Ectodermal cell (in vitro differentiated cells): ENCODE measurements around the gene INPP5A.
"Not testable (repeated sequence)": the region's sequence is repeated elsewhere in the genome, so short reads cannot be mapped to it uniquely, and the experiment has no call there.

Experiments used
- H3K27ac ChIP-seq: 2 replicates; pipeline ENCODE4 v1.7.0; 2013; ENCODE audit warnings: mild to moderate bottlenecking, low read depth, low read length; ENCODE audit not compliant: insufficient read depth, poor library complexity, severe bottlenecking
- H3K27me3 ChIP-seq: 2 replicates; pipeline ENCODE4 v1.7.0; 2013; ENCODE audit warnings: mild to moderate bottlenecking, low read length; ENCODE audit not compliant: insufficient read depth, control insufficient read depth, poor library complexity, severe bottlenecking
- H3K36me3 ChIP-seq: one replicate; pipeline ENCODE4 v1.7.0; 2013; ENCODE audit warnings: low read length; ENCODE audit not compliant: control insufficient read depth, insufficient read depth
- H3K4me1 ChIP-seq: one replicate; pipeline ENCODE4 v1.7.0; 2013; ENCODE audit warnings: low read length; ENCODE audit not compliant: control insufficient read depth, insufficient read depth
- H3K4me3 ChIP-seq: 2 replicates; pipeline ENCODE4 v1.7.0; 2013; ENCODE audit warnings: low read depth, low read length, control low read depth; ENCODE audit not compliant: insufficient read depth
- H3K9me3 ChIP-seq: 2 replicates; pipeline ENCODE4 v1.7.0; 2013; ENCODE audit warnings: mild to moderate bottlenecking, low read length, moderate library complexity; ENCODE audit not compliant: control insufficient read depth
- WGBS, 2 experiments: methylation state at CpG; one replicate each; pipeline ENCODE4 v1.1.7; 2013; ENCODE audit warnings: missing lambda C conversion rate in 2 of 2; 5-methylcytosine and 5-hydroxymethylcytosine counted together

The INPP5A gene

DNA sequence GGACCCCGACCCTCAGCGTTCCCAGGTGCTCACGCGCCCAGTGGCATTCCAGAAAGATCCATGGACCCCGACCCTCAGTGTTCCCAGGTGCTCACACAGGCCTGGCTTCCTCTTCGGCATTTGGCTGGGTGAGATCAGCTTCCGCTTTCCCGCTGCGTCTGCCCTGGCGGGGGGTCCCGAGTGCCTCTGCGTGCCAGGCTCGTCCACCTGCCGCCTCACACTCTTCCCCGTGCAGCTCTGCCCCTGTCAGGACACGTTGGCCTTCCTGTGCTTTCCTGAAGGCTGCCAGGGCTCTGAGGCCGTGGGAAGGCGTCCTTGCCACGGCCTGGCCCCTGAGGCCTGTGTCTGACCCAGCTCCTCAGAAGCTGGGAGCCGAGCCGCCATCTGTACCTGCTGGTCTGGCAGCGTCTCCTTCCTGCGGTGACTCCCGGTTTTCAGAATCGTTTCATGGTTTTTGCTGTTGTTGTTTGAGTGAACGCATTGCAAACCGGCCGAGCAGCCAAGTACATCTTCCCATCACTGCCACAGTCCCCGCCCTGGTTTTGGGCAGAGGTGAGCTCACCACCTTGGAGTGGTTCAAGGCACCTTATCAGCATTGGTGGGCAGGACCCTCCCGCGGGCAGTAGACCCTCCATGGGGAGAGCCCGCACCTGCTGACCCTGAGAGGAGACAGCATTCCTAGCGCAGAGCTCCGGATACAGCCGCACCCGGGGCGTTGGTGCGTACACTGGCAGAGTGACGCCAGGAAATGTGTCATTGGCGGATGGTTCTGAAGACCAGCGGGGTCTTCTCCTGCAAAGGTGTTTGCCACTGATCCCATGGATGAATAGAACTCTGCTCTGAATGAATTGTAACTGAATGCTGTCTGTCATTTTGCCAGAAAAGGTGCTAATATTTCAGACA is 231.0 kb downstream of the INPP5A start:
- Histone ChIP-seq H3K36me3 (no peaks in the 10 kb centered on the region), H3K27me3 (no peaks in the 10 kb centered on the region), H3K27ac (no peak overlapping the region), H3K9me3 (no peaks in the 10 kb centered on the region), H3K4me1 (no peaks in the 10 kb centered on the region), H3K4me3 (no peak overlapping the region)
- WGBS, 2 experiments, result 96% methylated on average over 41 of the region's 41 CpGs

DNA sequence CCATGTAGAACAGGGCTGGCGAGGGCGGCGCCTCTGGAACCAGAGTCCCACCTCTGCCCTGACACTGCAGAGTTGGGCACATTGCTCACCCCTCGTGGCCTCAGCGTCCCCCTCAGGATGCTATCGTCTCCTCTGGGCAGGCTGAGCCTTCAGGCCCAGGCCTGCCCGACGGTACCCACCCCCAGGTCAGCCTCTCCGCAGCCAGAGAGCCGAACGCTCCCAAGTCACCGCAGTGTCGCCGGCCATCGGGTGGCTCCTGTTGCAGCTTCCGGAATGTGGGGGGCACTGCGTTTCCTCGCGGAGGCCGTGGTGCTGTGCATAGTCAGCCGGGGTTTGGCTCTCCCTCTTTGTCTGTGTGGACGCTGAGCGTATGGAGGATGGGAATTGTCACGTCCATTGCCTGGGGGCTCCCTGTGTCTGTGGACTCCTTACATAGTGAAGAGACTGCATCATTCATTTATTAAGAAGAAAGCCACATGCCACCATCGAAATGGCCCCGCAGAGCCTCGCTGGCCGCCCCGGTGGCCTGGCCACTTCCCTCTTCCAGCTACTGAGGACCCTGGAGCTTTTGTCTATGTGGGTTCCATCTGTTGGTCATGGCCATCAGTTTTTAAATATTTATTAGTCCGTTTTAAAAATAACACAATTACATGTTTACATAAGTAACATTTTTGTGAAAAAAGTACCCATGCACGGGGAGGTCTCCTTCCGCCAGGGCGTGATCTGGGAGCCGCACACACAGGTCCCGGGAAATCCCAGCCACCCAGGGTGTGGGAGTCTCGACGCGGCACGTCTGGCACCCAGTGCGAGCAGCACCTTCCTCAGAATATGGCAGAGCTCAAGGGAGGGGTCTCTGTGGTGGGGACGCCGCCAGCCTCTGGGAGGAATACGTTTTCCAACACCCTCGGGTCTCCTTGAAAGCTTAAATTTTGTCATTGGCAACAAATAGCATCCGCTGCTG is 232.8 kb downstream of the INPP5A start:
- Histone ChIP-seq H3K27me3 (no peaks in the 10 kb centered on the region), H3K4me3 (no peak overlapping the region), H3K4me1 (no peaks in the 10 kb centered on the region), H3K36me3 (no peaks in the 10 kb centered on the region), H3K9me3 (no peaks in the 10 kb centered on the region), H3K27ac (no peak overlapping the region)
- WGBS, 2 experiments, result 94 to 95% methylated on average over 44 of the region's 45 CpGs

DNA sequence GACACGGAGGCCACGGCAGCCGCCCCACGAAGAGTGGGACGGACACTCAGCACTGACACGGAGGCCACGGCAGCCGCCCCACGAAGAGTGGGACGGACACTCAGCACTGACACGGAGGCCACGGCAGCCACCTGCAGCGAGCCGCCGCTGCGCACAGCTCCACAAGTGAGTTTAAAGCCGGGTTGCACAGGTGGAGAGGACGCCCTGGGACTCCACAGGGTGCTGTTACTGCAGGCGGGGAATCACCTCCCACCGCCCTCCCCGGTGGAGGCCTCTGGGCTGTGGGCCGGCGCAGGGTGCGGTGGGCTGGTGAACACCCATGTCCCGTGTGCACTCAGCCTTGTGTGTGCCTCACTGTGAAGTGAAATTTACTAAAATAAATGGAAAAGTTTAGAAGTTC is 235.2 kb downstream of the INPP5A start:
- H3K9me3 ChIP-seq, H3K36me3 ChIP-seq, H3K4me1 ChIP-seq, H3K27me3 ChIP-seq, H3K4me3 ChIP-seq, H3K27ac ChIP-seq: not testable (repeated sequence)
- 96% methylated on average over 20 of the region's 25 CpGs for WGBS, 2 experiments

DNA sequence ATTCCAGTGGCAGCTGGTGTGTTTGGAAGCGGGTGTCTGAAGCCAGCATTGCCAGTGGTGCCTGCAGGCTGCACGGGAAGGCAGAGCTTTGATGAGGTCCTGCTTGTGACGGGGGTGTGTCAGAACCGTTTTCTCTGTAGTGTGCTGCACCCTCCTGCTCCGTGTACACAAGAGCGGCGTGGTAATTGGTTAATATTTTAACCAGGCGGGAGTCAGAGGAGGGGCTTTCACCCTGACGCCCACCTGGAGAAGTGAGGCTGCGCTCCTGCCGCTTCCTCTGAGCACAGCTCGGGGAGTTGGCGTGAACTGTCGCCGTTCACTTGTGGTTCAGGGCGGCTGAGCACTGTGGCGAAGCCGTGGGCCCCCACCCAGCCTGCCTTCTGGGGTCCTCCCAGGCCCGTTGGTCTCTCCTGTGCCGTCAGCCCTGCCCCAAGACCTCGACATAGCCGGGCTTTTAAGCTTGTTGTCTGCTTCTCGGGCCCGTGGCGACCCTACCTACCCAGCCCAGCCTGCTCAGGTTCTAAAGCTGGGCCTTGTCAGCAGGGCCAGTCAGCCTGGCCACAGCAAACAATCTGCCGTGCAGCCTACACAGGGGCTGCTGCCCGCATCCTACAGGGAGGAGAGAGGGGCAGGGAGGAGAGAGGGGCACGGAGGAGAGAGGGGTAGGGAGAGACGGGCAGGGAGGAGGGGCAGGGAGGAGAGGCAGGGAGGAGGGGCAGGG is 236.8 kb downstream of the INPP5A start:
- peak overlapping the region; percentile 6 for H3K27ac ChIP-seq
- no peaks in the 10 kb centered on the region for H3K4me1 ChIP-seq
- 69 to 72% methylated on average over 29 of the region's 29 CpGs for WGBS, 2 experiments
- no peak overlapping the region for H3K4me3 ChIP-seq
- no peaks in the 10 kb centered on the region for H3K27me3 ChIP-seq
- H3K9me3 ChIP-seq, result no peaks in the 10 kb centered on the region
- no peaks in the 10 kb centered on the region for H3K36me3 ChIP-seq

DNA sequence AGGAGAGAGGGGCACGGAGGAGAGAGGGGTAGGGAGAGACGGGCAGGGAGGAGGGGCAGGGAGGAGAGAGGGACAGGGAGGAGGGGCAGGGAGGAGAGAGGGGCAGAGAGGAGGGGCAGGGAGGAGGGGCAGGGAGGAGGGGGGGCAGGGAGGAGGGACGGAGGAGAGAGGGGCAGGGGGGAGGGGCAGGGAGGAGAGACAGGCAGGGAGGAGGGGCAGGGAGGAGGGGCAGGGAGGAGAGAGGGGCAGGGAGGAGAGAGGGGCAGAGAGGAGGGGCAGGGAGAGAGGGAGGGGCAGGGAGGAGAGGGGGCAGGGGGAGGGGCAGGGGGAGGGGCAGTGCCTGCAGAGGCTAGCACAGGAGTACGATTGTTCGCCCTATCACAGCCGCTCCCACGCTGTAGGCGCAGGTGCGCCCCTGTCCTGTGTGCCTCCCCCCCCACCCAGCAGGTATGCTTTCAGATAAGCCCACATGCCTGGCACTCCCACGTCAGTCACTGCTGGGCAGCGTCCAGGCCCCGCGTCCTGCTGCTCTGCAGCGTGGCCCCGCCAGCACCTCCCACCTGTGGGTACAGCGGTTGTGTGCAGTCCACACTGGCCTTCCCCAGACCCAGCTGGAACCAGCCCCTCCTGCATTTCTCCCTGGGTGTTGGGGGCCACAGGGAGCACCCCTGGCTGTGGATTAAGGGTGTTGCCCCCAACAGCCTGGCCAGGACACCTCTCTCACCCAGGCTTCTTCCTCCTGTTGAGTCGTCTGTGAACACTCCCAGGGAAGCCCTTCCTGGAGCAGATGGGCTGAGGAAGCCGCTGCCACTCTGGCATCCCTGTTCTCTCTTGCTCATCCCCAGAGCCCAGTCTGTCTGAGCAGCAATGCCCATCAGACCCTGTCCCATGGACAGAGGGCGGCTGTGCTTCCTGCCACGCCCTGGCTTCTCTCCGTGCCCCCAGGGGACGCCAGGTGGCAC is 237.6 kb downstream of the INPP5A start:
- Histone ChIP-seq H3K36me3 (no peaks in the 10 kb centered on the region), H3K4me1 (no peaks in the 10 kb centered on the region), H3K4me3 (no peak overlapping the region), H3K9me3 (no peaks in the 10 kb centered on the region), H3K27ac (no peak overlapping the region), H3K27me3 (no peaks in the 10 kb centered on the region)
- WGBS, 2 experiments, result 65% methylated on average over 22 of the region's 22 CpGs

DNA sequence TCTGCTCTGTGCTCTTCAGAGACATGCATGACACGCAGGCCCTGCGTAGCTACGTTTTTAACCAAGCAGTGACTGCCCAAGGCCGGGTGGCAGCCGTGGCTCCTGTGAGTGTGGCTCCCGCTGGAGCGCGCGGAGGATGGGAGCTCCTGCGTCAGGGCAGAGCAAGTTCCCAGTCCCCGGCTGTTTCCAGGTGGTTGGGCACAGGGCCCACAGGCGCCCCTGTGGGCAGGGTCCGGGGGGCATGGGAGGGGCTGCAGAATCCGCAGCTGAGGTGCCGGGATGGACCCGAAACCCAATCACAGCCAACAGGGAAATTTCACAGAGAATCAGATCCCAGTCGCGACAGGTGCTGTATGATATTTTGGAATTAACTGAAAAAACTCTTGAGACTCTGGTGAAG is 238.6 kb downstream of the INPP5A start:
- peaks cover 3% of the 10 kb centered on the region for H3K27me3 ChIP-seq
- WGBS, 2 experiments, result 95% methylated on average over 18 of the region's 18 CpGs
- H3K27ac ChIP-seq, result no peak overlapping the region
- no peaks in the 10 kb centered on the region for H3K9me3 ChIP-seq
- no peaks in the 10 kb centered on the region for H3K36me3 ChIP-seq
- H3K4me1 ChIP-seq, result no peaks in the 10 kb centered on the region
- no peak overlapping the region for H3K4me3 ChIP-seq

DNA sequence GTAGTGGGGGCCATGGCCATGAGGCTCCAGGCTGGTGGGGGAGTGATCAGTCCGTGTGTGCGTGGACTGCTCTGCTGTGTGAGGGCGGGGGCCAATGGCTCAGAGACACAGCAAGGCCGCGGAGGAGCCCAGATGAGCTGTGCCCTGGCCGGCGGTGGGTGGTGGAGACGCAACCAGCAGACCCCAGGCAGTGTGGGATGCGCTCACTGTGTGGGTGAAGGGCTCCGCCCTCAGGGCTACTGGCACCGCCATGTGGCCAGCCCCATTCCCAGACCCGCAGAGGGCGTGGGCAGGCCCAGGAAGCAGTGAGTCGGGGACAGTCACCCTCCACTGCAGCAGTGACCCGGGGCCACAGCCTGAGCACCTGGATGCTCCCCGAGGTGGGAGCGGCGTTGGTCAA is 239.2 kb downstream of the INPP5A start:
- peaks cover 9% of the 10 kb centered on the region for H3K27me3 ChIP-seq
- no peaks in the 10 kb centered on the region for H3K4me1 ChIP-seq
- H3K36me3 ChIP-seq, result no peaks in the 10 kb centered on the region
- no peak overlapping the region for H3K27ac ChIP-seq
- H3K4me3 ChIP-seq, result no peak overlapping the region
- WGBS, 2 experiments, result 94 to 96% methylated on average over 18 of the region's 18 CpGs
- no peaks in the 10 kb centered on the region for H3K9me3 ChIP-seq

DNA sequence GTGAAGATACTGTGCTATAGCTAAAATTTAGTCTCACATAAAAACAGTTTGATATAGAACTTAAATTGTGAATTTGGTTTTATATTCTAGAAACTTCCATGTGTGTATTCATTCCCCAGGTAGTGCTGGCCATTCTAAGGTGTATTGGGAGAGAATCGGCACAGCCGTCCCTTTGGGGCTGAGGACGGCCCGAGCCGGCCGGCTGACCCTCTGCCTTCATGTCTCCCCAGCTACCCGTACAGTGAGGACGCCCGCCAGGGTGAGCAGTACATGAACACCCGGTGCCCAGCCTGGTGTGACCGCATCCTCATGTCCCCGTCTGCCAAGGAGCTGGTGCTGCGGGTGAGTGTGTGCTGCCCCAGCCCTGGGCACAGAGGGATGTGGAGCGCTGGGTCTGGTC is 239.9 kb downstream of the INPP5A start:
- Histone ChIP-seq H3K4me3 (no peak overlapping the region), H3K27ac (no peak overlapping the region), H3K36me3 (no peaks in the 10 kb centered on the region), H3K4me1 (no peaks in the 10 kb centered on the region), H3K9me3 (no peaks in the 10 kb centered on the region), H3K27me3 (peaks cover 15% of the 10 kb centered on the region)
- 96 to 97% methylated on average over 14 of the region's 14 CpGs for WGBS, 2 experiments

DNA sequence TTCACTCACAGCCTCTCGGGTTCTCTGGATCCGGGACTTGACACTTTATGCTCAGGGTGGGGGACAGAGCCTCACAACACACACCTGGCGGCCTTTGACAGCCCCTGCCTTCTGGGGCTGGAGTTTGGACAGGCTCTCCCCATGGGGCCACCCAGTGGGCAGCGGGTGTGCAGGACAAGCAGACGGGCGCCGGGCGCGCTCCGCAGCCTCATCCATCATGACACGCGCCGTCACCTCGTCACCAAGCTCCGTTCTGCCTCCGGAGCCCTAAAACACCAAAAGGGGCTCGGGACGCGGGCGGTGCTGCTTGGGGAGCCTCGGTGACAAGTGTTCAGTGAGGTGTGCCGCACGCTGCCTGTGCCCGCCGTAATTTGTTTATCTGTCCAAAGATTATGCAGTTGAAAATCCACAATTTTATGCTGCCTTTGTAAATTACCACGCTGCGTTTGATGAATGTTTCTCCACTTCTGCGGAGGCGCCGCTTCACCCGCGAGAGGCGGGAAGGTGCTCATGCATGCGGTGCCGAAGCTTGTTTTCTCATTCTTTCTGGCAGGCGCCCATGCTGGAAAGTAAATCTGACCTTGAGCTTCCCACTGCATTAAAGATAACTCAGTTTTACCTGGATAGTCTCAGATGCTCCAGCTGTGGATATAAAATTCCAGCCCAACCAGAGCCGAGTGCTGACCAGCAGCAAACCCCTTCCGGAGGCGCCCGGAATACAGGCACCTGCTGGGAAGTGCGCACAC is 242.1 kb downstream of the INPP5A start:
- Histone ChIP-seq H3K27ac (no peak overlapping the region), H3K36me3 (no peaks in the 10 kb centered on the region), H3K4me3 (no peak overlapping the region), H3K9me3 (no peaks in the 10 kb centered on the region), H3K27me3 (peaks cover 38% of the 10 kb centered on the region), H3K4me1 (no peaks in the 10 kb centered on the region)
- WGBS, 2 experiments, result 94% methylated on average over 41 of the region's 41 CpGs
